NB4 (cell line): Measurements from ENCODE around the gene MYDGF.

Experiments
- DNase-seq: peaks from one replicate; pipeline ENCODE4 v3.0.0; 2010; ENCODE audit warnings: low read depth
- H3K4me3 ChIP-seq: one replicate; pipeline ENCODE4 v1.5.1; 2011; ENCODE audit warnings: mild to moderate bottlenecking, low read depth, low read length, moderate library complexity
- MYC ChIP-seq: IDR thresholded peaks from 2 replicates; pipeline ENCODE4 v1.6.1; 2011; ENCODE audit warnings: low read depth, low read length
- POLR2A ChIP-seq: IDR thresholded peaks from 2 replicates; pipeline ENCODE4 v1.6.1; 2011; ENCODE audit warnings: mild to moderate bottlenecking; ENCODE audit not compliant: insufficient read length; ENCODE audit errors: extremely low read depth
- TF ChIP-seq, protein P1 (sequence below): IDR thresholded peaks from one replicate; pipeline ENCODE4 v1.5.1; 2012; ENCODE audit warnings: low read depth, low read length
- TF ChIP-seq, protein P2 (sequence below): IDR thresholded peaks from 2 replicates; pipeline ENCODE4 v1.6.1; 2011; ENCODE audit warnings: low read depth, low read length

Gene MYDGF

GRCh38 chr19:4707956-4708650, 38.0 kb upstream of the MYDGF start:
- no peak for TF ChIP-seq MYC
- TF ChIP-seq POLR2A = no peak
- TF ChIP-seq, protein P1, sequence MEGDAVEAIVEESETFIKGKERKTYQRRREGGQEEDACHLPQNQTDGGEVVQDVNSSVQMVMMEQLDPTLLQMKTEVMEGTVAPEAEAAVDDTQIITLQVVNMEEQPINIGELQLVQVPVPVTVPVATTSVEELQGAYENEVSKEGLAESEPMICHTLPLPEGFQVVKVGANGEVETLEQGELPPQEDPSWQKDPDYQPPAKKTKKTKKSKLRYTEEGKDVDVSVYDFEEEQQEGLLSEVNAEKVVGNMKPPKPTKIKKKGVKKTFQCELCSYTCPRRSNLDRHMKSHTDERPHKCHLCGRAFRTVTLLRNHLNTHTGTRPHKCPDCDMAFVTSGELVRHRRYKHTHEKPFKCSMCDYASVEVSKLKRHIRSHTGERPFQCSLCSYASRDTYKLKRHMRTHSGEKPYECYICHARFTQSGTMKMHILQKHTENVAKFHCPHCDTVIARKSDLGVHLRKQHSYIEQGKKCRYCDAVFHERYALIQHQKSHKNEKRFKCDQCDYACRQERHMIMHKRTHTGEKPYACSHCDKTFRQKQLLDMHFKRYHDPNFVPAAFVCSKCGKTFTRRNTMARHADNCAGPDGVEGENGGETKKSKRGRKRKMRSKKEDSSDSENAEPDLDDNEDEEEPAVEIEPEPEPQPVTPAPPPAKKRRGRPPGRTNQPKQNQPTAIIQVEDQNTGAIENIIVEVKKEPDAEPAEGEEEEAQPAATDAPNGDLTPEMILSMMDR = no peak
- TF ChIP-seq, protein P2, sequence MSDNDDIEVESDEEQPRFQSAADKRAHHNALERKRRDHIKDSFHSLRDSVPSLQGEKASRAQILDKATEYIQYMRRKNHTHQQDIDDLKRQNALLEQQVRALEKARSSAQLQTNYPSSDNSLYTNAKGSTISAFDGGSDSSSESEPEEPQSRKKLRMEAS = no peak
- H3K4me3 ChIP-seq = no peak overlapping the region
- DNase-seq = no peak

GRCh38 chr19:4707322-4707721, 37.2 kb upstream of the MYDGF start:
- no peak for TF ChIP-seq POLR2A
- TF ChIP-seq MYC = no peak
- TF ChIP-seq, protein P1 = no peak
- TF ChIP-seq, protein P2 = no peak
- H3K4me3 ChIP-seq = no peak overlapping the region
- no peak for DNase-seq

GRCh38 chr19:4705413-4706131, 35.4 kb upstream of the MYDGF start:
- no peak for DNase-seq
- TF ChIP-seq, protein P1 = no peak
- TF ChIP-seq, protein P2 = no peak
- TF ChIP-seq POLR2A = no peak
- TF ChIP-seq MYC = no peak
- no peak overlapping the region for H3K4me3 ChIP-seq

- no peak for DNase-seq
- TF ChIP-seq MYC = no peak
- TF ChIP-seq POLR2A = no peak
- TF ChIP-seq, protein P2 = no peak
- TF ChIP-seq, protein P1 = no peak
- H3K4me3 ChIP-seq = no peak overlapping the region
These were observed 34.2 kb upstream of the MYDGF start for GRCh38 chr19:4704317-4704673.

- TF ChIP-seq MYC = no peak
- TF ChIP-seq, protein P2 = no peak
- TF ChIP-seq, protein P1 = no peak
- no peak for TF ChIP-seq POLR2A
- no peak overlapping the region for H3K4me3 ChIP-seq
- no peak for DNase-seq
These were observed 33.7 kb upstream of the MYDGF start for GRCh38 chr19:4703671-4704316.
